ENCODE measurements around the gene MYZAP.
"Not testable (repeated sequence)": the region's sequence is repeated elsewhere in the genome, so short reads cannot be mapped to it uniquely, and the experiment has no call there.

DNA sequence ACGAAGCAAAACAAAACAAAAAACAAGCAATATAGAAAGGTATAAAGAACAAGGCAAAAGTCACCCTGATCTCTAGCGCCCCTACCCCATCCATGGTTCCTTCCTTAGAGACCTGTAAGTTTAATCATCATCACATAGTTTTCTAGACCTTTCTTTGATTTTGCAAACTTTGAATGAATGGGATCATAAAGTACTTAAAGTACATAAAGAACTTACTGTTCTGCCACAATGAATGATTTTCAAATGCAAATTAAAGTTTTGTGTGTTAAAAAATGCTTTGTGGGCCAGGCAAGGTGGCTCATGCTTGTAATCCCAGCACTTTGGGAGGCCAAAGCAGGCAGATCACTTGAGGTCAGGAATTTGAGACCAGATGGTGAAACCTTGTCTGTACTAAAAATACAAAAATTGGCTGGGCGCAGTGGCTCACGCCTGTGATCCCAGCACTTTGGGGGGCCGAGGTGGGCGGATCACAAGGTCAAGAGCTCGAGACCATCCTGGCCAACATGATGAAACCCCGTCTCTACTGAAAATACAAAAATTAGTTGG, 24.3 kb downstream of the MYZAP start:
- TF ChIP-seq POLR2AphosphoS5, POLR2A (IDR thresholded peaks at IDR 0.05; ENCODE audit: low read depth, low read length): not testable (repeated sequence)

Data from GM12891 (cell line).